H1 (cell line): ENCODE data around the gene C1orf174. TPM values are rescaled to one million over a fixed set of nuclear protein-coding genes. Genes with fewer than 3 reads are reported as not detected.

Experiments used
- EGR1 ChIP-seq: IDR thresholded peaks from 2 replicates; pipeline ENCODE4 v1.6.1; 2011; ENCODE audit warnings: low read depth, low read length, borderline replicate concordance
- HDAC2 ChIP-seq, 2 experiments: fragments of 300-600 bp in 1 of 2; sonication (generic) in 1 of 2; IDR thresholded peaks; 2 replicates each; pipeline ENCODE4 v1.6.1; 2011 to 2012; ENCODE audit warnings: low read depth in 2 of 2, low read length in 2 of 2, mild to moderate bottlenecking in 2 of 2, moderate library complexity in 2 of 2, borderline replicate concordance in 1 of 2, inconsistent platforms in 1 of 2
- SIX5 ChIP-seq: IDR thresholded peaks from 2 replicates; pipeline ENCODE4 v1.6.1; 2011; ENCODE audit warnings: mild to moderate bottlenecking, low read depth, low read length
- polyA plus RNA-seq, 7 experiments: library from polyadenylated mRNA; depleted of rRNA in 3 of 7; stranded (reverse) in 5 of 7; unstranded in 2 of 7; fragments of >200 nt in 5 of 7; fragments of 200-250 nt in 2 of 7; gene quantifications; 1 replicate in 5 of 7; 2 replicates in 1 of 7; 4 replicates in 1 of 7; pipeline versions ENCODE4 v1.2.1 to v1.2.3, GENCODE V29; 2011 to 2013; ENCODE audit warnings: missing spikeins in 2 of 7, mixed read lengths in 2 of 7
- total RNA-seq: library from RNA; stranded (reverse); fragmentation: NEBNext Ultra II Directional; extraction: Animal tissue kit (Norgen Biotek cat#: 25700); gene quantifications from 2 replicates; pipeline ENCODE4 v1.2.1, GENCODE V29; 2021

The C1orf174 gene
- total and polyA plus RNA-seq, 2 of the 8 experiments (the other 6 are each of a cell fraction or from before 2014, with no cell fraction given) = 28.4 to 32.4 TPM

DNA sequence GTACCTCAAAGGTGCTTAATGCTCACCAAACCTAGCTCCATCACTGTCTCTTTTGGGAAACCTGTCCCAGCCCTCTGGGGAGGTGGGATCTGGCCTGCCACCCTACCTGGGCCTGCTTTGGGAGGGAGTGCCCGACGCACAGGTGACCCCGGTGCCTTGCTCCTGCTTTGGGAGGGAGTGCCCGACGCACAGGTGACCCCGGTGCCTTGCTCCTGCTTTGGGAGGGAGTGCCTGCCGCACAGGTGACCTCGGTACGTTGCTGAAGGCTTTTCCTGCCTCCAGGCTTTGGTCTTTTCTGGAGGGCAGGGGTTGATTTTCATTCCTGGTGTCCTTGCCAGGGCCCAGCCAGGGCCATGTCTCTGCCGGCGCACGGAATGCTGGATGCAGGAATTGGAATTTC, 25.2 kb upstream of the C1orf174 start (continued):
- TF ChIP-seq SIX5 (no peak), HDAC2 (IDR thresholded peaks at IDR 0.05; ENCODE audit: borderline replicate concordance in 1 of 2, low read depth in 2 of 2, low read length in 2 of 2) (no peak), EGR1 (no peak)
- TF ChIP-seq, all 59 proteins: peak for 0
